Stimulated activated naive CD4-positive, alpha-beta T cell (primary cell): Measurements from ENCODE around the gene PIGQ.

Experiments
- DNase-seq, 6 experiments: peaks; one replicate each; lab custom pipeline; 2025; lab: John Stamatoyannopoulos, UW

The PIGQ gene

GRCh38 chr16:606656-607307 is 37.0 kb downstream of the PIGQ start:
- no peak for DNase-seq

GRCh38 chr16:608019-608418 is 38.3 kb downstream of the PIGQ start:
- DNase-seq = no peak

GRCh38 chr16:609316-609715 is 39.5 kb downstream of the PIGQ start:
- DNase-seq = no peak

- DNase-seq = no peak
Measured at GRCh38 chr16:609984-610383, 40.2 kb downstream of the PIGQ start.

GRCh38 chr16:610513-611381 is 41.0 kb downstream of the PIGQ start:
- DNase-seq = peak in 5 of 6 experiments; percentile 35 to 54 (median 38)

GRCh38 chr16:615122-615521 is 45.4 kb downstream of the PIGQ start:
- no peak for DNase-seq

- DNase-seq = no peak
Measured at GRCh38 chr16:616733-617586, 47.2 kb downstream of the PIGQ start.

- DNase-seq = no peak
Measured at GRCh38 chr16:617855-618254, 48.1 kb downstream of the PIGQ start.

GRCh38 chr16:619476-620100 is 49.8 kb downstream of the PIGQ start:
- no peak for DNase-seq

GRCh38 chr16:620700-621525 is 51.1 kb downstream of the PIGQ start:
- DNase-seq = no peak

- no peak for DNase-seq
Measured at GRCh38 chr16:621526-622105, 51.8 kb downstream of the PIGQ start.

GRCh38 chr16:622920-623280 is 53.1 kb downstream of the PIGQ start:
- no peak for DNase-seq

- DNase-seq = no peak
Measured at GRCh38 chr16:624526-625070, 54.8 kb downstream of the PIGQ start.

GRCh38 chr16:625117-625976 is 55.6 kb downstream of the PIGQ start:
- DNase-seq = no peak

GRCh38 chr16:625977-626765 is 56.4 kb downstream of the PIGQ start:
- DNase-seq = no peak

GRCh38 chr16:626787-627453 is 57.2 kb downstream of the PIGQ start:
- no peak for DNase-seq

GRCh38 chr16:627454-628239 is 57.9 kb downstream of the PIGQ start:
- no peak for DNase-seq
